Astrocyte (in vitro differentiated cells and primary cell): Measurements from ENCODE around the gene GLRA1. TPM values are rescaled to one million over a fixed set of nuclear protein-coding genes. Genes with fewer than 3 reads are reported as not detected.

ENCODE experiments used
- DNase-seq: peaks from one replicate; pipeline ENCODE4 v3.0.0-alpha.2; 2010; ENCODE audit warnings: low read depth
- FAIRE-seq: peaks from 2 replicates; lab custom pipeline; 2011; peaks lifted over from hg19 to GRCh38; lab: Jason Lieb, UNC
- H2AFZ ChIP-seq: 2 replicates; pipeline ENCODE4 v1.6.0; 2012; ENCODE audit warnings: low read depth, low read length, inconsistent platforms
- H3K27ac ChIP-seq: 2 replicates; pipeline ENCODE4 v1.5.1; 2011; ENCODE audit warnings: low read depth, low read length, inconsistent platforms
- H3K27me3 ChIP-seq: 2 replicates; pipeline ENCODE4 v1.6.0; 2011; ENCODE audit warnings: low read length, inconsistent platforms; ENCODE audit not compliant: insufficient read depth
- H3K36me3 ChIP-seq: 2 replicates; pipeline ENCODE4 v1.5.1; 2011; ENCODE audit warnings: low read length, inconsistent platforms; ENCODE audit not compliant: insufficient read depth
- H3K4me1 ChIP-seq: 2 replicates; pipeline ENCODE4 v1.5.1; 2011; ENCODE audit warnings: low read length, inconsistent platforms; ENCODE audit not compliant: insufficient read depth
- H3K4me2 ChIP-seq: 2 replicates; pipeline ENCODE4 v1.6.0; 2012; ENCODE audit warnings: low read length, inconsistent platforms
- H3K4me3 ChIP-seq: 2 replicates; pipeline ENCODE4 v1.5.1; 2011; ENCODE audit warnings: low read depth, mild to moderate bottlenecking, low read length, inconsistent platforms; ENCODE audit not compliant: insufficient read depth
- H3K79me2 ChIP-seq: 2 replicates; pipeline ENCODE4 v1.6.0; 2012; ENCODE audit warnings: mild to moderate bottlenecking, low read length, inconsistent platforms; ENCODE audit not compliant: insufficient read depth
- H3K9ac ChIP-seq: 2 replicates; pipeline ENCODE4 v1.6.0; 2012; ENCODE audit warnings: mild to moderate bottlenecking, low read length, inconsistent platforms
- H3K9me3 ChIP-seq: 2 replicates; pipeline ENCODE4 v1.5.1; 2012; ENCODE audit warnings: low read depth, mild to moderate bottlenecking, low read length, inconsistent platforms; ENCODE audit not compliant: insufficient read depth
- H4K20me1 ChIP-seq: 2 replicates; pipeline ENCODE4 v1.6.0; 2012; ENCODE audit warnings: low read length, inconsistent platforms; ENCODE audit not compliant: insufficient read depth
- H3K27ac Mint-ChIP-seq: one replicate; pipeline ENCODE4 v1.8.0; 2021; ENCODE audit warnings: mild to moderate bottlenecking, mixed read lengths; ENCODE audit not compliant: unreplicated experiment
- H3K27me3 Mint-ChIP-seq: one replicate; pipeline ENCODE4 v1.8.0; 2021; ENCODE audit warnings: low read depth, mixed read lengths; ENCODE audit not compliant: unreplicated experiment
- H3K36me3 Mint-ChIP-seq: one replicate; pipeline ENCODE4 v1.8.0; 2021; ENCODE audit warnings: low read depth, mixed read lengths; ENCODE audit not compliant: unreplicated experiment
- H3K4me1 Mint-ChIP-seq: one replicate; pipeline ENCODE4 v1.8.0; 2021; ENCODE audit warnings: low read depth, mixed read lengths; ENCODE audit not compliant: unreplicated experiment
- H3K4me3 Mint-ChIP-seq: one replicate; pipeline ENCODE4 v1.8.0; 2021; ENCODE audit warnings: mild to moderate bottlenecking, moderate library complexity, mixed read lengths; ENCODE audit not compliant: unreplicated experiment
- H3K9me3 Mint-ChIP-seq: one replicate; pipeline ENCODE4 v1.8.0; 2021; ENCODE audit warnings: mild to moderate bottlenecking, mixed read lengths; ENCODE audit not compliant: unreplicated experiment
- CTCF ChIP-seq: IDR thresholded peaks from 2 replicates; pipeline ENCODE4 v1.5.1; 2011; ENCODE audit warnings: low read depth, mild to moderate bottlenecking, inconsistent platforms, low read length, moderate library complexity; ENCODE audit not compliant: insufficient read depth
- EZH2 ChIP-seq: IDR thresholded peaks from 2 replicates; pipeline ENCODE4 v1.6.1; 2012; ENCODE audit warnings: mild to moderate bottlenecking, low read length, inconsistent platforms; ENCODE audit not compliant: insufficient read depth
- total RNA-seq: library from RNA; stranded (reverse); gene quantifications from 2 replicates; pipeline ENCODE4 v1.2.1, GENCODE V29; 2021

GLRA1 gene
- total RNA-seq, 1 donor from 2014 or later = not detected

- Mint-ChIP-seq H3K36me3 (no peaks in the 10 kb centered on the region), H3K4me3 (peak overlapping the region; percentile 93), H3K27ac (peak overlapping the region; percentile 21), H3K27me3 (no peaks in the 10 kb centered on the region), H3K9me3 (no peaks in the 10 kb centered on the region), H3K4me1 (peaks cover 24% of the 10 kb centered on the region)
- Histone ChIP-seq H3K4me2 (peak overlapping the region; percentile 91), H2AFZ (no peak overlapping the region), H3K36me3 (peaks cover 8% of the 10 kb centered on the region), H3K9me3 (no peaks in the 10 kb centered on the region), H3K27me3 (no peaks in the 10 kb centered on the region), H3K4me1 (peaks cover 24% of the 10 kb centered on the region), H3K79me2 (peaks cover 60% of the 10 kb centered on the region), H3K9ac (peak overlapping the region; percentile 93), H4K20me1 (peaks cover 59% of the 10 kb centered on the region), H3K4me3 (peak overlapping the region; percentile 97), H3K27ac (peak overlapping the region; percentile 84)
- FAIRE-seq (no peak), DNase-seq (peak; percentile 37)
- TF ChIP-seq CTCF (no peak), EZH2 (no peak)
These were observed 151.6 kb downstream of the GLRA1 start for GRCh38 chr5:151772846-151773561.

Other genes starting within 250 kb of the GLRA1 start
- 15,667 and 20,724 TPM in 2 replicates for gene SPARC, start 237.9 kb downstream of the GLRA1 start, total RNA-seq
- gene ATOX1, start 166.2 kb downstream of the GLRA1 start, total RNA-seq = 265 and 274 TPM in 2 replicates
- gene G3BP1, start 152.9 kb downstream of the GLRA1 start, total RNA-seq = 231 and 246 TPM in 2 replicates